GM18907 (cell line): ENCODE data around the gene MRPL44.
A peak's percentile ranks its signal among the peaks of the same experiment; 100 is the strongest.

ENCODE experiments used
- ATAC-seq: cut with Tn5 transposase; IDR thresholded peaks from one replicate; pipeline ENCODE4 v1.9.1; 2021; ENCODE audit warnings: mild to moderate bottlenecking, moderate library complexity; ENCODE audit not compliant: unreplicated experiment

MRPL44 gene

GRCh38 chr2:223957092-223957851, at the start of gene MRPL44:
Gene MRPL44 (plus strand): TSS chr2:223957463. CDS start chr2:223957473, 10 bp downstream.
- ATAC-seq = peak; percentile 91

GRCh38 chr2:223908304-223908998, 48.8 kb upstream of the MRPL44 start:
- ATAC-seq = no peak

GRCh38 chr2:223909001-223909741, 48.1 kb upstream of the MRPL44 start:
- ATAC-seq = no peak

- no peak for ATAC-seq
These were observed 42.9 kb upstream of the MRPL44 start for GRCh38 chr2:223914324-223914723.

GRCh38 chr2:223915071-223915470, 42.2 kb upstream of the MRPL44 start:
- ATAC-seq = no peak

GRCh38 chr2:223916181-223916920, 40.9 kb upstream of the MRPL44 start:
- no peak for ATAC-seq

- no peak for ATAC-seq
These were observed 38.6 kb upstream of the MRPL44 start for GRCh38 chr2:223918671-223919134.

GRCh38 chr2:223920109-223920508, 37.2 kb upstream of the MRPL44 start:
- ATAC-seq = no peak

GRCh38 chr2:223921204-223921603, 36.1 kb upstream of the MRPL44 start:
- no peak for ATAC-seq

GRCh38 chr2:223922308-223922707, 35.0 kb upstream of the MRPL44 start:
- ATAC-seq = no peak

GRCh38 chr2:223923976-223924375, 33.3 kb upstream of the MRPL44 start:
- no peak for ATAC-seq

- ATAC-seq = no peak
These were observed 32.2 kb upstream of the MRPL44 start for GRCh38 chr2:223925106-223925505.

- ATAC-seq = no peak
These were observed 28.9 kb upstream of the MRPL44 start for GRCh38 chr2:223928113-223929006.

GRCh38 chr2:223929571-223930102, 27.6 kb upstream of the MRPL44 start:
- no peak for ATAC-seq

GRCh38 chr2:223930103-223930976, 26.9 kb upstream of the MRPL44 start:
- ATAC-seq = no peak

GRCh38 chr2:223932816-223933800, 24.2 kb upstream of the MRPL44 start:
- ATAC-seq = no peak

- ATAC-seq = no peak
These were observed 22.4 kb upstream of the MRPL44 start for GRCh38 chr2:223934870-223935269.
